Measurements from ENCODE around the gene SPANXN4.

DNA sequence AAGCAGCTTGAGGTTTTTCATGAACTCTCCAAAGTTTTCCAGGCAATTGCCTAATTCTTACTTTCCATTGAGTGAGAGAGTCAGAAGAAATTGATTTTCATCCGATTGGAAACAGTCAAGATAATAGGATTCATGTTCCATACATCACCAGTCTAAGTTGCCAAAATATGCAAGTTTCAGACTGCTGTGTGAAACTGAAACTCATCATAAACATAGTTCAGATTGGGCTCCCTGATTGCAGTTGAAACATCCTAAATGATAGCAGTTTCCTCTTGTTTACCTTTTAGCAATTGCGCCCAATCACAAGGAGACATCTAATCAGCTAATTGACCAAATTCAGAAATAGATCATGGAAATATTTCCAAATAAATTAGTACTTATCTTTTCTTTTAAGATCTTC is 56.8 kb downstream of the SPANXN4 start:
- TF ChIP-seq FOXM1 (IDR thresholded peaks at IDR 0.05; ENCODE audit: borderline replicate concordance) = no peak
- no peak for TF ChIP-seq ELF4 (IDR thresholded peaks at IDR 0.05)
- no peak for TF ChIP-seq NFRKB (IDR thresholded peaks at IDR 0.05)
- TF ChIP-seq L3MBTL2 (conservative IDR thresholded peaks at IDR 0.05) = no peak
- TF ChIP-seq TARDBP (IDR thresholded peaks at IDR 0.05) = no peak
- no peak for TF ChIP-seq BHLHE40 (IDR thresholded peaks at IDR 0.05; ENCODE audit: borderline replicate concordance)
- TF ChIP-seq SP1 (IDR thresholded peaks at IDR 0.05) = no peak
- TF ChIP-seq, protein P1, sequence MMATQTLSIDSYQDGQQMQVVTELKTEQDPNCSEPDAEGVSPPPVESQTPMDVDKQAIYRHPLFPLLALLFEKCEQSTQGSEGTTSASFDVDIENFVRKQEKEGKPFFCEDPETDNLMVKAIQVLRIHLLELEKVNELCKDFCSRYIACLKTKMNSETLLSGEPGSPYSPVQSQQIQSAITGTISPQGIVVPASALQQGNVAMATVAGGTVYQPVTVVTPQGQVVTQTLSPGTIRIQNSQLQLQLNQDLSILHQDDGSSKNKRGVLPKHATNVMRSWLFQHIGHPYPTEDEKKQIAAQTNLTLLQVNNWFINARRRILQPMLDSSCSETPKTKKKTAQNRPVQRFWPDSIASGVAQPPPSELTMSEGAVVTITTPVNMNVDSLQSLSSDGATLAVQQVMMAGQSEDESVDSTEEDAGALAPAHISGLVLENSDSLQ (IDR thresholded peaks at IDR 0.05) = no peak
- no peak for TF ChIP-seq SUZ12 (IDR thresholded peaks at IDR 0.05)
- no peak for TF ChIP-seq ARNT (IDR thresholded peaks at IDR 0.05)
- TF ChIP-seq FOXA1 (IDR thresholded peaks at IDR 0.05) = no peak
